Measurements from ENCODE around the gene SLC25A43.
"Not testable (repeated sequence)": the region's sequence is repeated elsewhere in the genome, so short reads cannot be mapped to it uniquely, and the experiment has no call there.

The SLC25A43 gene

DNA sequence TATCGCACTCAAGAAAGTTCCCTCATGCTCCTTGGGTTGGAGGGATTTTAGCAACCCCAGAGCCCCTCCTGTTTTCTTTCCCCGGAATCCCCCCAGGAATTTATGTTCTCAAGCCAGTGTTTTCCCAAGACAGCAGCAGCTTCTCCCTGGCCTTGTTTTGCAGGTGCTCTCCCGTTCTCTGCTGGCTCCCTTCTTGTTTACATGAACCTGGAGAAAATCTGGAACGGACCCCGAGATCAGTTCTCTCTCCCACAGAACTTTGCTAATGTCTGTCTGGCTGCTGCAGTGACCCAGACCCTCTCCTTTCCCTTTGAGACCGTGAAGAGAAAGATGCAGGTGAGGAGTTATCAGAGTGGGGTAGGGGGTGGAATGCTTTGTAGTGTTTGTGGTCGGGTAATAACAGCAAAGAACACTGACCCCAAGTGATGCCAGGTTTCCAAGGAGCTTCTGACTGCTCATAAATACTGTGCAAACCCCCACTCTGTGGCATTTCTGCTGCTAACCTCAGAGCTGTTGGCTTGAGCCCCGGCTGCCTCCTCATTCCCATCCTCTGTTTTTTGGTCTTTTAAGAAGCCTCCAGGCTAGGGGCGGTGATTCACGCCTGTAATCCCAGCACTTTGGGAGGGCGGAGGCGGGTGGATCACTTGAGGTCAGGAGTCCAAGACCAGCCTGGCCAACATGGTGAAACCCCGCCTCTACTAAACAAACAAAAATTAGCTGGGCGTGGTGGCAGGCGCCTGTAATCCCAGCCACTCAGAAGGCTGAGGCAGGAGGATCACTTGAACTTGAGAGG lies 11.1 kb downstream of the SLC25A43 start:
- no peak for DNase-seq (ENCODE audit: low spot score)

DNA sequence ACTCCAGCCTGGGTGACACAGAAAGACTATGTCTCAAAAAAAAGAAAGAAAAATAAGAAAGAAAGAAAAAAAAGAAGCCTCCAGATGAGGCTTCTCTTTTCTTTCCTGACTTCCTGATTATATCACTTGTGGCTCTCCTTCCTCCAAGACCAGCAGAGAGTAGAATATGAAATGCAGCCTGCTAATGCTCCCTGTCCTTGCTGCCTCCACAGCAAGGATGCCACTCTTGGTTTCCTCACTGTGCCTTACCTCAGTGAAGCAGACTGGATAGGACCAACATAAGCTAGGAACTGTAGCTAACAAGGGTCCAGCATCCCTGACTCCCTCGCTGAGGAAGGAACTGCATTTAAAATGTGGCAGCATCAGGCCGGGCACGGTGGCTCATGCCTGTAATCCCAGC lies 11.7 kb downstream of the SLC25A43 start:
- DNase-seq (ENCODE audit: low spot score), result no peak

GRCh38 chrX:119411959-119412358 lies 12.8 kb downstream of the SLC25A43 start:
- DNase-seq (ENCODE audit: low spot score), result no peak

DNA sequence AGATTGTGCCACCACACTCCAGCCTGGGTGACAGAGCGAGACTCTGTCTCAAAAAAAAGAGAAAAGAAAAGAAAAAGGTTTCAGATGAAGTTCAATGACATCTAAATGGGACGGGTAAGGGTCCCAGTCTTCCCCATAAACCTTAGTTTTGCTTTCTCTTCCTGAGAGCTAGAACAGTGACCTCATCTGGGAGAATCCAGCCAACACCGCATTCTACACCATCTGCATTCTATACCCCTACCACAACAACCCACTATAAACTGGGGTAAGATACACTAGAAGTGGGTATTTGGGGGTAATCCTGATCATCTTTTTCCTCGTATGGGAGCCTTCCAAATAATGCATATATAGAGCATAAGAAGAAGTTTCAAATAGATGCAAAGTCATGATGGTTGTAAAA lies 18.2 kb downstream of the SLC25A43 start:
- no peak for DNase-seq (ENCODE audit: low spot score)

DNA sequence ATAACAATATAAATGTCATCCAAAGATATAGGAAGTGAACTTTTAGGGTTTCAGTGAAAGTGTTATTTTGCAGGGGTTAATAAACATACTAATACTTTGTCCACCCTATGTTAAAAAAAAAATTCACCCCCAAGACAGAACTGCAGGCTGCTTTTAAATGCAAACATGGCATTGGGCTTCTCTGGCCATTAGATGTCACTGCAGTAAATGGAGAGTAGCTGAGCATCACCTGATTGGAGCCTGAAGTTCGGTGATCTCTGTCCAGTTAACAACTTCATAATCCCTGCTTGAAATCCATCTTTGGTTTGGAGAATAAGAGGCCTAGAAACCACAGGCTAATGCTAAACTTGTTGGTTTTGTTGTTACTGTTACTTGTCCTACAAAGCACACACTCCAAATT lies 18.7 kb downstream of the SLC25A43 start:
- DNase-seq (ENCODE audit: low spot score), result no peak

DNA sequence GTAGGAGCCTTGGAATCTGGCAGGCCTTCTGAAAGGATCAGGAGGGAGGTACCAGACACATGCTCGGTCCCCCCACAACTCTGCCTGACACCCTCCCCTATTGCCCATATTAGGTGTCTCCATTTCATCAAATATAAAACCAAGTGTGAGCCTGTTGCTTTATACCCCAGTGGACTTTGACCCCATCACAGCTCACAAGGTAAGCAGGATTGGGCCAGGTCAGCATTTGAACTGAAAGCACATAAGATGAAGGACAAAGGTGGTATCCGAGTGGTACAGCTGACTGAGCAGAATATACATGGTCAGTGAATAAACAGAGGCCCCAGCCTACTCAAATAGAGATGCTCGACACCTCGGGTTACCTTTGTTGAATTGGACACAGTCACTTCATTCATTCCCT lies 20.0 kb downstream of the SLC25A43 start:
- no peak for DNase-seq (ENCODE audit: low spot score)

DNA sequence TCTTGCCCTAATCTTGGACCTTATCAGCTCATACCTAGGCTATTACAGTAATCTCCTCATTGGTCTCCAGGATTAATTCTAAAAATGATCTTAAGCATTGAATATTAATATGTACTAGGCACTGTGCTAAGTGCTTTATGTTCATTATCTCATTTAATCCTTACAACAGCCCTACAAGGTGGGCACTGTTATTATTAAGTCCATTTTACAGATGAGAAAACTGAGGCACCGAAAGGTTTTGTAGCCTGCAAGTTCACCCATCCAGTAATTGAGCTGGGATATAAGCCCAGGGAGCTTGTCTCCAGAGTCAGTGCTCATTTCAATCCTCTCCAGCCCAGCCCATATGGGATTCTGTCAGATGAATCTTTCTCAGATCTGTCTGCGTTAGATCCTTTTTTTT lies 20.8 kb downstream of the SLC25A43 start:
- DNase-seq (ENCODE audit: low spot score), result no peak

- no peak for DNase-seq (ENCODE audit: low spot score)
Measured at GRCh38 chrX:119421016-119421705, 22.0 kb downstream of the SLC25A43 start.

DNA sequence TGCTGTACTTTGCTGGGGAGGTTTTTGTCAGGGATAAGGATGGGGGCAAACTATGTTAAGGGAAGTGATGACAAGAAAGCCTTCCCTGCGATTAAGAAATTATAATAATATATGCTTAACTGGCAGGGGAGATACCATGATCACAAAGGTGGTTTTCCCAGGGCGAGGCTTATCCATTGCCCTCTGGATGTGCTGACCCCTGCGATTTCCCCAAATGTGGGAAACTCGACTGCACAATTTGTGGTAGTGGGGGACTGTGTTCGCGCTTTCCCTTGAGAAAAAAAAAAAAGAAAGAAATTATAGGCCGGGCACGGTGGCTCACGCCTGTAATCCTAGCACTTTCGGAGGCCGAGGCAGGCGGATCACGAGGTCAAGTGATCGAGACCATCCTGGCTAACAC lies 24.5 kb downstream of the SLC25A43 start:
- DNase-seq (ENCODE audit: low spot score), result no peak

DNA sequence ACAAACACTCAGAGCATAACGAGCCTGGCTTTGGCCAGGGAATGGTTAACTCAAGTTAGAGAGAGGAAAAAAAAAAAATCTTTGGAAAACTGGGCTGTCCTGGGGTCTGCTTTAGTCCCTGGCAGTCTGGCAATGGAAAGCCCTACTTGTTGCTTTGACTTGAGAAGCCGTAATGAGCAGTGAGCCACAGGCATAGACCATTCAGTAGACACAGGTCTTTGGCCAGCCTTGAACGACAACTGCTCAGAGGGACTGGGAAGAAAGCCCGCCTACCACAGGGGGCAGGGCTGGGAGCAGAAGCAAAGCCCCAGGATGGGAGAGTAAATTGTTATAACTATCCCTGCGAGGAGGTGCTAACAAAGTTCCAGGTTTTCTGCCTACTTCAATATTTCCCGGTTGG lies 25.9 kb downstream of the SLC25A43 start:
- no peak for DNase-seq (ENCODE audit: low spot score)

- peak; percentile 20 for DNase-seq (ENCODE audit: low spot score)
Measured at GRCh38 chrX:119427024-119427794, 28.1 kb downstream of the SLC25A43 start.

- DNase-seq (ENCODE audit: low spot score), result no peak
Measured at GRCh38 chrX:119427795-119428185, 28.7 kb downstream of the SLC25A43 start.

DNA sequence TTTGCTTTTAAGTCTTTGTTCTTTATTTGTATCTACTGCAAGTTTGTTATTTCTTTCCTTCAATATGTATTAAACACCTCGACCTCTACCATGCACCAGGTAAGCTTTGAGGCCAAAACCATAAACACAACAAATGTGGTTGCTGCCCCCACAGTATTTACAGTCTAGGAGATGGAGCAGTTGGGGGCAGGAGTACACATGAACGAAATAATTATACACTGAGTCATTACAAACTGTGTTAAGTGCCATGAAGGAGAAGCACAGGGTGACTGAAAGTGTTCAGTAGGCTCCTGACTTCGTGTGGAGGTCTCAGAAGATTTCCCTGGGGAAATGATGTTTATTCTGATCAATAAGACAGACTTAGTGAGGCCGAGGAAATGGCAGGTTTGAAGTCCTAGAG lies 30.3 kb downstream of the SLC25A43 start:
- no peak for DNase-seq (ENCODE audit: low spot score)

- not testable (repeated sequence) for DNase-seq (ENCODE audit: low spot score)
Measured at GRCh38 chrX:119441295-119441694, 42.2 kb downstream of the SLC25A43 start.

DNA sequence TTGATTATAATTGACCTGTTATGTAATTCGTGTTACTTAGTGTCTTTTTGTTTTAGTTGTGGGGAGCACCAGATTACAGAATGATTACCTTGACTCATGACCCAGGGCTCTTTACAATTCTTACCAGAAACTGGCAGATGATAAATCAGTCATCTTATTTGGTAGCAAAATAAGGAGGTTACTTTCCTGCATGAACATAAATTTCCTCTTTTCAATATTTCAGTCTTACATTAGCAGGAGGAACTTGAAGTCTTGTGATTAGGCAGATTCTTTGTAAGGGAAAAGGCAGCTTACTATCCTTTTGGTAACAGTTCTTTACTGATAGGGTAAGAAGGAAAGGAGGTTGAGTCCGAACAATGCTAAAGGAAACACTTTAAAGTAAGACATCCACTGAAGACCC lies 43.1 kb downstream of the SLC25A43 start:
- no peak for DNase-seq (ENCODE audit: low spot score)

DNA sequence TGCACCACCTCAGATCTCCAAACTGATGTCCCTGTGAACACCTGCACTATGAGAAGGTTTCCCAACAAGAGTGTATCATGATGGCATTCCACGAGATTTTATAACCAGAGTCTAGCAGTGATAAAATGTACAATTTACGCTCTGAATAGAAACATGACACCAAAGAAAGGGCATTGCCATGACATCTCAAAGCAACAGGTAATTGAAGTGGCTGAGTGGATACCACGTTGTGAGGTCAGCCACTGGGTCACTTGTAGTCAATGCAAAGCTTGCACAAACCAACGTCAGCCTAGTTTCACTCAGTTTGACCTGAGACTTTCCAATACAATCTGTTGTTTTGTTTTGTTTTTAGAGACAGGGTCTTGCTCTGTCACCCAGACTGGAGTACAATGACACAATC lies 54.1 kb downstream of the SLC25A43 start:
- no peak for DNase-seq (ENCODE audit: low spot score)

DNA sequence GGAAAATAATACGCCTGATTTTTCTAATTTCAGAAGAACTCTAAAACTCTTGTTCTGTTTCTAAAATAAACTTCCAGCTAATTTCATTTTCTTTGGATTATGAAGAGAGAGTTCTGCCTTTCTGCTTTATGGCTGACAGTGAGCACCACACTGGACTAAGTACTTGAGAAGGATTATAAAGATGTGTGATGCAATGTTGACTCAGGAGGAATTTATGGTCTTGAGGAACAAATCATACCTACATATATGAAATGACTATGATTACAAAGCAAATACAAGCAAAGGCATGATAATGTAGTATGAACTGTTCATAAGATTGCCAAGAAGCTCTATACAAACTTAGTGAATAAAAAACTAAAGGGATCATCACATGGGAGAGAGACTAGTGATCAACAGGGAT lies 56.1 kb downstream of the SLC25A43 start:
- DNase-seq (ENCODE audit: low spot score), result no peak

DNA sequence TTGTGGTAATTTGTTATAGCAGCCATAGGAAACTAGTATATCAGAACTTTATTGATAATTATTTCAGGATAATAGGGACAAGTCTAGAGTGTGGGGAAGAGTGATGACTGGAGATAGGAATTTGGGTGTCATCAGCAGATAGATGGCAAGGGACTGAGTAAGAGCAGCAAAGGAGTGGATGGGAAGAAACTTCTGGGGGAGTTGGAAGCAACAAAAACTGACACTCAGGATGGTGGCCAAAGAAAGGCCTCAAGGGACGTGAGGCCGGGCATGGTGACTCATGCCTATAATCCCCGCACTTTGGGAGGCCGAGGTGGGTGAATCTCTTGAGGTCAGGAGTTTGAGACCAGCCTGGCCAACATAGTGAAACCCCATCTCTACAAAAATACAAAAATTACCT lies 60.0 kb downstream of the SLC25A43 start:
- no peak for DNase-seq (ENCODE audit: low spot score)

DNA sequence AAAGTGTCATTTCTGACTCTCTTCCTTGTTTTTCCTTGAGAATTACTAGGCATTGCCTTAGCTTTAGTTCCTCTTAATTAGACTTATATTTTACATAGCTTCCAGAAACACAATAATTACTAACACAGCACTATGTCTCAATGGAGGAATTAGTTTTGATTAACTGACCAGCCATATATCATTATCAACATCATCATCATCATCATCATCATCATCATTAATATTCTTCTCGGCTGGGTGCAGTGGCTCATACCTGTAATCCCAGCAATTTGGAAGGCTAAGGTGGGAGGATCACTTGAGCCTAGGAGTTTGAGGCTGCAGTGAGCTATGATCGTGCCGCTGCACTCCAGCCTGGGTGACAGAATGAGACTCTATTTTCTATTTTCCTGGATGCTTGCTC lies 66.4 kb downstream of the SLC25A43 start:
- DNase-seq (ENCODE audit: low spot score), result no peak

DNA sequence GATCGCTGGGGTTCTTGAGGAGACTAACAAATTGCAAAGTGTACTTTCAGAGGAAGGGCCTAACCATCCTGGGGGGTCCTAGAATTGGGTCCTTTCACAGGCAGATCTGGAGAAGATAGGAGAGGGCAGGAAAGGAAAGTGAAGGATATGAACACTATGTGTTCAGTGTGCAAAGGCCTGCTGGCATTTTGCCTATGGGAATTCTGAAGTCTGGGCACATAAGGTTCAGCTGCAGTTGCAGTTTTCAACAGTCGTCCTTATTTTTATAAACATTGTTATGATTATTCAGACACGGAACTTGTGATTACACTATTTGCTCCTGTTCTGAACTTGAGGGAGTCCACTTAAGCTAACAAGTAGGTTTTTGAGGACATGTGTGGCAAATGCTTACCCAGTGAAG lies 67.8 kb downstream of the SLC25A43 start:
- DNase-seq (ENCODE audit: low spot score), result no peak

- no peak for DNase-seq (ENCODE audit: low spot score)
Measured at GRCh38 chrX:119467433-119467832, 68.3 kb downstream of the SLC25A43 start.

DNA sequence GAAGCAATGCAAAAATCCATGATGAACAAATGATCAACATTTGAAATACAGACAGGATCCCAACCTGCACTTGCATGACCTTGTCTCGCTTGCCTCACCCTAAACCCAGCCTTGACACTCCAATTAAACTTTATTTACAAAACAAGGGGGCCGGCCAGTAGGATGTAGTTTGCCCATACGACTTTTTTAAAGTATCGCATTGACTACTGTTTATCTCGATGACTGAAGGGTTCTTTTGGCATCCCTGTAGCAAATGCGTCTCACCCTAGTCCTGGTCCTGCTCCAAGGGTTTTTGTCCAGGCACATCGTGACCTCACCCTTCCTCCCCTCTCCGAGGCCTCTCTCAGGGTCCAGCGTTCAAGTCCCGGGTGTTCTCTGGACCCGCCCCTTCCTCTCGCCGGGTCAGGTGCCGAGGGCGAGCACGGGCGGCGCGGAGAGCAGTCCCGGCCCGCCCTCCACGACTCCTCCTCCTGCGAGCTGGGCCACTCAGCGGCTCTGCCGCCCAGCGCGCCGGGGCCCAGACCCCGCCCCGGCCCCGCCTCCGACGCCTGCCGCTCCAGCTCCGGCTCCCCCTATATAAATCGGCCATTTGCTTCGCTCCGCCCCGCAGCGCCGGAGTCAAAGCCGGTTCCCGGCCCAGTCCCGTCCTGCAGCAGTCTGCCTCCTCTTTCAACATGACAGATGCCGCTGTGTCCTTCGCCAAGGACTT lies 68.9 kb downstream of the SLC25A43 start, which contains the start of gene SLC25A5:
Gene SLC25A5 (plus strand): TSS at position 603 of the 709 bp plus-strand sequence. CDS start 72 bp downstream, at position 675.
- DNase-seq (ENCODE audit: low spot score), result peak; percentile 87
